ENCODE results near the gene EFEMP2.

The EFEMP2 gene

GRCh38 chr11:65919141-65919572 lies 46.6 kb upstream of the EFEMP2 start, which contains the start of gene DRAP1:
Gene DRAP1, plus strand, starts transcription at chr11:65919426. Its CDS starts 76 bp downstream, at chr11:65919502.
- DNase-seq (ENCODE audit: low read depth), result peak; percentile 99
- no peak for TF ChIP-seq POLR2A (IDR thresholded peaks at IDR 0.05; ENCODE audit: extremely low read depth, insufficient read length)
- peak; percentile 80 for TF ChIP-seq MAX (IDR thresholded peaks at IDR 0.05; ENCODE audit: low read depth, low read length)
- TF ChIP-seq MYC (IDR thresholded peaks at IDR 0.05; ENCODE audit: low read depth, low read length), result peak; percentile 89
- H3K4me3 ChIP-seq (ENCODE audit: low read depth, low read length), result peak within 1 kb of the TSS; percentile 89

GRCh38 chr11:65918211-65919140 lies 45.9 kb upstream of the EFEMP2 start, which contains the start of gene C11orf68:
Gene C11orf68, minus strand, starts transcription at chr11:65919062. Its CDS starts 31 bp downstream, at chr11:65919031.
- TF ChIP-seq POLR2A (IDR thresholded peaks at IDR 0.05; ENCODE audit: extremely low read depth, insufficient read length) (peak; percentile 28), MAX (IDR thresholded peaks at IDR 0.05; ENCODE audit: low read depth, low read length) (no peak), MYC (IDR thresholded peaks at IDR 0.05; ENCODE audit: low read depth, low read length) (peak; percentile 66), CTCF (IDR thresholded peaks at IDR 0.05; ENCODE audit: low read depth, low read length) (no peak)
- H3K4me3 ChIP-seq (ENCODE audit: low read depth, low read length), result peak within 1 kb of the TSS; percentile 89
- peak; percentile 63 for DNase-seq (ENCODE audit: low read depth)

GRCh38 chr11:65917434-65918210 lies 45.0 kb upstream of the EFEMP2 start:
- TF ChIP-seq POLR2A (IDR thresholded peaks at IDR 0.05; ENCODE audit: extremely low read depth, insufficient read length), result no peak
- no peak for TF ChIP-seq MAX (IDR thresholded peaks at IDR 0.05; ENCODE audit: low read depth, low read length)
- TF ChIP-seq CTCF (IDR thresholded peaks at IDR 0.05; ENCODE audit: low read depth, low read length), result no peak
- TF ChIP-seq MYC (IDR thresholded peaks at IDR 0.05; ENCODE audit: low read depth, low read length), result no peak
- DNase-seq (ENCODE audit: low read depth), result no peak
- peak overlapping the region; percentile 89 for H3K4me3 ChIP-seq (ENCODE audit: low read depth, low read length)

GRCh38 chr11:65917077-65917433 lies 44.5 kb upstream of the EFEMP2 start:
- no peak for TF ChIP-seq MAX (IDR thresholded peaks at IDR 0.05; ENCODE audit: low read depth, low read length)
- TF ChIP-seq POLR2A (IDR thresholded peaks at IDR 0.05; ENCODE audit: extremely low read depth, insufficient read length), result no peak
- TF ChIP-seq CTCF (IDR thresholded peaks at IDR 0.05; ENCODE audit: low read depth, low read length), result no peak
- no peak for TF ChIP-seq MYC (IDR thresholded peaks at IDR 0.05; ENCODE audit: low read depth, low read length)
- no peak for DNase-seq (ENCODE audit: low read depth)
- no peak overlapping the region for H3K4me3 ChIP-seq (ENCODE audit: low read depth, low read length)

- TF ChIP-seq POLR2A (IDR thresholded peaks at IDR 0.05; ENCODE audit: extremely low read depth, insufficient read length) (no peak), MYC (IDR thresholded peaks at IDR 0.05; ENCODE audit: low read depth, low read length) (no peak), MAX (IDR thresholded peaks at IDR 0.05; ENCODE audit: low read depth, low read length) (no peak), CTCF (IDR thresholded peaks at IDR 0.05; ENCODE audit: low read depth, low read length) (no peak)
- H3K4me3 ChIP-seq (ENCODE audit: low read depth, low read length), result no peak overlapping the region
- DNase-seq (ENCODE audit: low read depth), result no peak
Measured at GRCh38 chr11:65916391-65916790, 43.8 kb upstream of the EFEMP2 start.

Measured in NB4 (cell line).